Endodermal cell (in vitro differentiated cells): ENCODE measurements around the gene IPO11. TPM values are rescaled to one million over a fixed set of nuclear protein-coding genes. Genes with fewer than 3 reads are reported as not detected.

Experiments
- DNase-seq: peaks from one replicate; pipeline ENCODE4 v3.0.0-alpha.2; 2017
- H3K27ac ChIP-seq: 2 replicates; pipeline ENCODE4 v1.5.1; 2013; ENCODE audit warnings: mild to moderate bottlenecking, low read depth, low read length, moderate library complexity
- H3K27me3 ChIP-seq: 2 replicates; pipeline ENCODE4 v1.6.1; 2013; ENCODE audit warnings: mild to moderate bottlenecking, low read length, moderate library complexity; ENCODE audit not compliant: insufficient read depth, control insufficient read depth, poor library complexity, severe bottlenecking
- H3K36me3 ChIP-seq: 2 replicates; pipeline ENCODE4 v1.7.0; 2013; ENCODE audit warnings: mild to moderate bottlenecking, low read length, moderate library complexity; ENCODE audit not compliant: control insufficient read depth, insufficient read depth
- H3K4me1 ChIP-seq: one replicate; pipeline ENCODE4 v1.7.0; 2013; ENCODE audit warnings: low read length; ENCODE audit not compliant: control insufficient read depth, insufficient read depth
- H3K4me3 ChIP-seq: 2 replicates; pipeline ENCODE4 v1.5.1; 2013; ENCODE audit warnings: mild to moderate bottlenecking, low read length, moderate library complexity
- H3K9ac ChIP-seq: 2 replicates; pipeline ENCODE4 v1.6.1; 2013; ENCODE audit warnings: mild to moderate bottlenecking, low read length, moderate library complexity; ENCODE audit not compliant: poor library complexity, severe bottlenecking; ENCODE audit errors: extremely low read depth
- H3K9me3 ChIP-seq: 2 replicates; pipeline ENCODE4 v1.6.1; 2013; ENCODE audit warnings: mild to moderate bottlenecking, low read length, moderate library complexity; ENCODE audit not compliant: control insufficient read depth
- H3K27ac Mint-ChIP-seq: 2 replicates; pipeline ENCODE4 v1.8.0; 2020; ENCODE audit warnings: mixed read lengths
- H3K27me3 Mint-ChIP-seq: 2 replicates; pipeline ENCODE4 v1.8.0; 2021; ENCODE audit warnings: mild to moderate bottlenecking, mixed read lengths; ENCODE audit not compliant: insufficient read depth
- H3K36me3 Mint-ChIP-seq: 2 replicates; pipeline ENCODE4 v1.8.0; 2020; ENCODE audit warnings: low read depth, mixed read lengths
- H3K4me1 Mint-ChIP-seq: 2 replicates; pipeline ENCODE4 v1.8.0; 2020; ENCODE audit warnings: mixed read lengths
- H3K4me3 Mint-ChIP-seq: 2 replicates; pipeline ENCODE4 v1.8.0; 2020; ENCODE audit warnings: mild to moderate bottlenecking, moderate library complexity, mixed read lengths
- H3K9me3 Mint-ChIP-seq: 2 replicates; pipeline ENCODE4 v1.8.0; 2020; ENCODE audit warnings: mild to moderate bottlenecking, mixed read lengths
- CTCF ChIP-seq: fragments of 200-600 bp; sonication (generic); conservative IDR thresholded peaks from 2 replicates; pipeline ENCODE4 v1.5.0; 2021; ENCODE audit warnings: antibody characterized with exemption, mild to moderate bottlenecking
- WGBS, 2 experiments: methylation state at CpG; one replicate each; pipeline versions ENCODE4 v1.1.5 to v1.1.7; 2013; ENCODE audit warnings: missing lambda C conversion rate in 2 of 2, mixed read lengths in 1 of 2; ENCODE audit not compliant: insufficient coverage in 1 of 2, insufficient read length in 1 of 2; 5-methylcytosine and 5-hydroxymethylcytosine counted together
- total RNA-seq, 2 donors: library from RNA; stranded (reverse); fragmentation: NEBNext Ultra II Directional in 1 of 2; extraction: Animal tissue kit (Norgen Biotek cat#: 25700) in 1 of 2; gene quantifications; 2 replicates in 1 of 2; 3 replicates in 1 of 2; pipeline ENCODE4 v1.2.1, GENCODE V29; 2021

Gene IPO11
- total RNA-seq, 2 donors from 2014 or later, result 51.6 to 55.8 TPM

- peak; percentile 98 for DNase-seq
- TF ChIP-seq CTCF, result no peak
- Mint-ChIP-seq H3K9me3 (no peaks in the 10 kb centered on the region), H3K27ac (peak within 1 kb of the TSS; percentile 100), H3K36me3 (peaks cover 15% of the 10 kb centered on the region), H3K4me1 (peaks cover 14% of the 10 kb centered on the region), H3K4me3 (peak within 1 kb of the TSS; percentile 81), H3K27me3 (no peaks in the 10 kb centered on the region)
- H3K27ac ChIP-seq, result peak within 1 kb of the TSS; percentile 88
- H3K4me1 ChIP-seq, result no peaks in the 10 kb centered on the region
- H3K9ac ChIP-seq, result peak within 1 kb of the TSS; percentile 78
- no peaks in the 10 kb centered on the region for H3K9me3 ChIP-seq
- H3K4me3 ChIP-seq, result peak within 1 kb of the TSS; percentile 89
- peaks cover under 1% of the 10 kb centered on the region for H3K36me3 ChIP-seq
- no peaks in the 10 kb centered on the region for H3K27me3 ChIP-seq
- WGBS, 2 experiments, result 0 to 1% methylated on average over 16 to 66 of the region's 66 CpGs
Measured at GRCh38 chr5:62403411-62404250, 8.9 kb upstream of the IPO11 start, which contains the start of gene DIMT1. DIMT1 (minus strand) TSS chr5:62403905; CDS start chr5:62403772, 133 bp downstream.

DNA sequence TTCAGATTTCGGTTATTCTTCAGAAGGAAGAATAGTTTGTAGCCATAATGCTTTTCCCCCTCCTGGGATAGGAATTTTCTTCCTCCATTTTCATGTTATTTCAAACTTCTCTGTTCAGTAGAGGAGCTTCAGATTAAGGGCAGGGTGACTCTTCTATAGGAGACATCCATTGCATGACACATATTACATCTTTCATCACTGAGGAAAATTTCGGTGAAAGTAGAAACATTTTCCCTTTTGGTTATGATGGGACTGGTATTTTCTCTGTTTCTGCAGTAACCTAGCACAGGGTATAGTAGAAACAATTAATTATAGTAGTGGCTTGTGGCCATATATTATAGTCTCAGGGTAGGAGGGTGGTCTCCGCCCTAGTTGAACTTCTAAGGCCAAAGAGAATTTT lies 1.1 kb downstream of the IPO11 start:
- H3K9me3 Mint-ChIP-seq, result no peaks in the 10 kb centered on the region
- Histone ChIP-seq H3K27me3 (no peaks in the 10 kb centered on the region), H3K9me3 (no peaks in the 10 kb centered on the region), H3K9ac (peak overlapping the region; percentile 92), H3K4me3 (peak overlapping the region; percentile 94), H3K4me1 (peaks cover 2% of the 10 kb centered on the region), H3K27ac (no peak overlapping the region), H3K36me3 (no peaks in the 10 kb centered on the region)
- H3K4me3 Mint-ChIP-seq, result peak overlapping the region; percentile 96
- H3K4me1 Mint-ChIP-seq, result peaks cover 11% of the 10 kb centered on the region
- H3K27ac Mint-ChIP-seq, result peak overlapping the region; percentile 96
- whole genome bisulfite sequencing, 2 experiments, result 38 to 63% methylated on average over 1 to 3 of the region's 3 CpGs
- no peaks in the 10 kb centered on the region for H3K27me3 Mint-ChIP-seq
- no peaks in the 10 kb centered on the region for H3K36me3 Mint-ChIP-seq
- TF ChIP-seq CTCF, result no peak
- DNase-seq, result no peak

DNA sequence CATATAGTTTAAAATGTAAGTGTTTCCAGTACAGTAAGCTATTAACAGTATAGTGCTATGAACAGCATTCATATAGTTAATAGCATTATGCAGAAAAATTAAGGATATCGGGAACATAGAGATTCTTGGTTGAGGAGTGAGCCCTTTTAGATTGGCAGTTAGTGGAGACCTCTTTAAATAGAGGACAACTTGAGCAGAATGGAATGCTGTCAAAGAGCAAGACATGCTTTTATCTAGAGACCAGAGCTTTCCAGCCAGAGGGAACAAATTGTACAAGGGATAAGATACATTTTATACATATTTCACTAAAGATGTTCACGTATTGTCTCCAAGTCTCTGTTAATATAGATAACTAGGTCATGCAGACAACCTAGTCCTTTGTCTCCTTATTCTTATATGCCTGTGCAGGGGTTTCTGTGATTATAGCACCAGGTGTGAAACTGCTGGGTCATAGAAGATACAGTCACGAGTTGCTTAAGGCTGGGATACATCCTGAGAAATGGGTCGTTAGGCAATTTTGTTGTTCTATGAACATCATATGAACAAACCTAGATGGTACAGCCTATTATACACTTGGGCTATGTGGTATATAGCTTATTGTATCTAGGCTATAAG lies 6.0 kb downstream of the IPO11 start:
- Mint-ChIP-seq H3K4me3 (no peak overlapping the region), H3K27ac (no peak overlapping the region), H3K27me3 (no peaks in the 10 kb centered on the region), H3K9me3 (no peaks in the 10 kb centered on the region), H3K4me1 (peaks cover 5% of the 10 kb centered on the region), H3K36me3 (peaks cover 9% of the 10 kb centered on the region)
- no peak for TF ChIP-seq CTCF
- DNase-seq, result no peak
- H3K4me3 ChIP-seq, result no peak overlapping the region
- no peak overlapping the region for H3K27ac ChIP-seq
- H3K9me3 ChIP-seq, result no peaks in the 10 kb centered on the region
- H3K4me1 ChIP-seq, result peaks cover 2% of the 10 kb centered on the region
- no peaks in the 10 kb centered on the region for H3K36me3 ChIP-seq
- 92 to 100% methylated on average over 3 to 4 of the region's 4 CpGs for WGBS, 2 experiments
- H3K27me3 ChIP-seq, result no peaks in the 10 kb centered on the region
- H3K9ac ChIP-seq, result no peak overlapping the region
